ENCODE measurements around the gene TBX2. TPM values are rescaled to one million over a fixed set of nuclear protein-coding genes. Genes with fewer than 3 reads are reported as not detected.

Gene TBX2
- polyA plus RNA-seq, 1 experiment = 7.8 TPM

DNA sequence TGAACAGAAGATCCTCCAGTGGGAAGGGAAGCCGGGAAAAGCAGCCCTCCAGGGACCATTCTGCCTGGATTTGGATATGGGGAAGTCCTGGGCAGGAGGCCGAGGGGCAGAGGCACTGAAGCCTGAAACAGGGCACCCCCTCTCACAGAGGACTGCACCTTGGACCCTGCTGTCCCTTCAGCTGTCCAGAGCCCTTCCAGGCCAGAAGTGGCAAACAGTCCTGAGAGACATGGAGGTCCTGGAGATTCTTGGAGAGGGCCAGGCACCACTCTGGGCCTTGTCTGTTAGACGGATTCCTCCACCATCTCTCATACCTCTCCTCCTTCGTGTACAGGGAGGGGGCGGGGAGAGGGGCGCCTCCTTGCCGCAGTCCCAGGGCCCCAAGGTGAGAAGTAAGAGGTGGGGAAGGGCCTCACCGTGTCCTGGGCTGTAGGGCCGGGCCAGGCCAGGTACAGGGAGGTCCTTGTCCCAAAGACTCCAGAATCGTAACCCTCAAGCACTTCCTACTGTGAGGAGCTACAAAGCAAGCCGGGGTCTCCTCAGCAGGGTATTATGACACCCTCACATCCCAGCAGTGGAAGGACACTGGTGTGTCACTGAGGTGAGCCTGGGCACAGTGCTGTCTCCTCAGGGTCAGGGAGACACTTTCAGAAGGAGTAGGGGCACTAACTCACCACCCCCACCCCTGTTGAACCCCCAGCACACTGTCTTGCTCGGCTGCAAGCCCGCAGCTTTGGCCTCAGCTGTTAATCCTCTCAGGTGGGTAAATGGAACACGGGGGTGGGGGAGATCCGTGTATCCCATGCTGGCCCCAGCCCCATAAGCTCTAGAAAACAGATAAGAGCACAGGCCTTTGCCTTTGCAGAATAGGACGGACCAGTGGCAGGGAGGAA lies 16.6 kb upstream of the TBX2 start:
- no peak overlapping the region for H3K4me3 ChIP-seq (ENCODE audit: low read depth, low read length)
- ChIA-PET CTCF (interaction anchor here (0.9 kb wide), 1 partner anchor 16 kb away, joined by 3 read pairs; the partner anchor contains the start of gene TBX2), POLR2A (no interaction called here)
- H3K27me3 ChIP-seq (ENCODE audit: control insufficient read depth, insufficient read depth, low read length) = no peaks in the 10 kb centered on the region
- TF ChIP-seq, protein P1, sequence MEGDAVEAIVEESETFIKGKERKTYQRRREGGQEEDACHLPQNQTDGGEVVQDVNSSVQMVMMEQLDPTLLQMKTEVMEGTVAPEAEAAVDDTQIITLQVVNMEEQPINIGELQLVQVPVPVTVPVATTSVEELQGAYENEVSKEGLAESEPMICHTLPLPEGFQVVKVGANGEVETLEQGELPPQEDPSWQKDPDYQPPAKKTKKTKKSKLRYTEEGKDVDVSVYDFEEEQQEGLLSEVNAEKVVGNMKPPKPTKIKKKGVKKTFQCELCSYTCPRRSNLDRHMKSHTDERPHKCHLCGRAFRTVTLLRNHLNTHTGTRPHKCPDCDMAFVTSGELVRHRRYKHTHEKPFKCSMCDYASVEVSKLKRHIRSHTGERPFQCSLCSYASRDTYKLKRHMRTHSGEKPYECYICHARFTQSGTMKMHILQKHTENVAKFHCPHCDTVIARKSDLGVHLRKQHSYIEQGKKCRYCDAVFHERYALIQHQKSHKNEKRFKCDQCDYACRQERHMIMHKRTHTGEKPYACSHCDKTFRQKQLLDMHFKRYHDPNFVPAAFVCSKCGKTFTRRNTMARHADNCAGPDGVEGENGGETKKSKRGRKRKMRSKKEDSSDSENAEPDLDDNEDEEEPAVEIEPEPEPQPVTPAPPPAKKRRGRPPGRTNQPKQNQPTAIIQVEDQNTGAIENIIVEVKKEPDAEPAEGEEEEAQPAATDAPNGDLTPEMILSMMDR (IDR thresholded peaks at IDR 0.05; ENCODE audit: insufficient read depth, low read depth, low read length) = no peak
- no peak for DNase-seq (ENCODE audit: low read depth)
- H3K36me3 ChIP-seq (ENCODE audit: control insufficient read depth, insufficient read depth, low read length) = no peaks in the 10 kb centered on the region

DNA sequence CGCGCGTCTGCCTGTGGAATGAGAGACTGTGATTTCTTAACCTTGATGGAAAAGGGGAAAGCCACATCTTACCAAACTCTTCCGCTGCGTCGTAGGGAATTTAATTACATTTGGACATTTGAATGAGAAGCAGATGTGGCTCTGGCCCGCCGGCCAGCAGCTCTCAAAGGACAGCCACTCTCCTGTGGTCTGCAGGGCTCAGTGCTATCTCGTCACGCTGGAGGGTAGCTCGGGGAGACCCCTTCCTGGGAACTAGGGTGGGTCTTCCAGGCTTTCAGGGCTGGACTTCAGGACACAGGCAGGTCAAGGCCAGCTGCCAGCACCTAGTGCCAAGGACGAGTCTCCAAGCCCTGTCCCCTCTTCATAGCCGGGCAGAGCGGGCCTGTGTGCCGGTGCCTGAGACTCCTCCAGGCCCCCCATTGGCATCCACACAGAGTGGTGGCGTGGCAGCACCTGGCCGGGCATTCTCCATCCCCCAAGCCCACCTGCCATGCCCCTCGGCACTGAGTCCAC lies 15.9 kb upstream of the TBX2 start:
- DNase-seq (ENCODE audit: low read depth) = no peak
- TF ChIP-seq, protein P1 (IDR thresholded peaks at IDR 0.05; ENCODE audit: insufficient read depth, low read depth, low read length) = no peak
- no peaks in the 10 kb centered on the region for H3K27me3 ChIP-seq (ENCODE audit: control insufficient read depth, insufficient read depth, low read length)
- no peak overlapping the region for H3K4me3 ChIP-seq (ENCODE audit: low read depth, low read length)
- ChIA-PET CTCF (interaction anchor here (0.9 kb wide), 1 partner anchor 15 kb away, joined by 3 read pairs; the partner anchor contains the start of gene TBX2), POLR2A (no interaction called here)
- H3K36me3 ChIP-seq (ENCODE audit: control insufficient read depth, insufficient read depth, low read length) = no peaks in the 10 kb centered on the region

DNA sequence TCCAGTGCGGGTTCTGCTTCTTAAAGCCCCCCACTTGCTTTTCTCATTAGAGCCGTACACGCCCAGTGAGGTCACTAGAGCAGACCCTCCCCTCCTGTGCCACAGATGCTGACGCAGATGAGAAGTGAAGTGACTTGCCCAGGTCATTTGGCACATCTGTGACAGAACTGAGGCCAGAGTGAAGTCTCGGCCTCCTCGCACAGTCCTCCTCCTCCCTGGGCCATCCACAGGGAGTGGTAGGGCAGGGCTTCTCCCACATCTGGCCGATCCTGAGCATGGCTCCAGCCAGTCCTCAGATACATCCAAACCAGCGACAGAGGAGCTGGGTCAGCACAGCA lies 15.3 kb upstream of the TBX2 start:
- DNase-seq (ENCODE audit: low read depth) = no peak
- TF ChIP-seq, protein P1 (IDR thresholded peaks at IDR 0.05; ENCODE audit: insufficient read depth, low read depth, low read length) = no peak
- POLR2A ChIA-PET = no interaction called here
- no peaks in the 10 kb centered on the region for H3K36me3 ChIP-seq (ENCODE audit: control insufficient read depth, insufficient read depth, low read length)
- CTCF ChIA-PET = interaction anchor here (1.8 kb wide), 1 partner anchor 9 kb away, joined by 6 read pairs; no protein-coding TSS in a partner anchor
- no peak overlapping the region for H3K4me3 ChIP-seq (ENCODE audit: low read depth, low read length)
- no peaks in the 10 kb centered on the region for H3K27me3 ChIP-seq (ENCODE audit: control insufficient read depth, insufficient read depth, low read length)

DNA sequence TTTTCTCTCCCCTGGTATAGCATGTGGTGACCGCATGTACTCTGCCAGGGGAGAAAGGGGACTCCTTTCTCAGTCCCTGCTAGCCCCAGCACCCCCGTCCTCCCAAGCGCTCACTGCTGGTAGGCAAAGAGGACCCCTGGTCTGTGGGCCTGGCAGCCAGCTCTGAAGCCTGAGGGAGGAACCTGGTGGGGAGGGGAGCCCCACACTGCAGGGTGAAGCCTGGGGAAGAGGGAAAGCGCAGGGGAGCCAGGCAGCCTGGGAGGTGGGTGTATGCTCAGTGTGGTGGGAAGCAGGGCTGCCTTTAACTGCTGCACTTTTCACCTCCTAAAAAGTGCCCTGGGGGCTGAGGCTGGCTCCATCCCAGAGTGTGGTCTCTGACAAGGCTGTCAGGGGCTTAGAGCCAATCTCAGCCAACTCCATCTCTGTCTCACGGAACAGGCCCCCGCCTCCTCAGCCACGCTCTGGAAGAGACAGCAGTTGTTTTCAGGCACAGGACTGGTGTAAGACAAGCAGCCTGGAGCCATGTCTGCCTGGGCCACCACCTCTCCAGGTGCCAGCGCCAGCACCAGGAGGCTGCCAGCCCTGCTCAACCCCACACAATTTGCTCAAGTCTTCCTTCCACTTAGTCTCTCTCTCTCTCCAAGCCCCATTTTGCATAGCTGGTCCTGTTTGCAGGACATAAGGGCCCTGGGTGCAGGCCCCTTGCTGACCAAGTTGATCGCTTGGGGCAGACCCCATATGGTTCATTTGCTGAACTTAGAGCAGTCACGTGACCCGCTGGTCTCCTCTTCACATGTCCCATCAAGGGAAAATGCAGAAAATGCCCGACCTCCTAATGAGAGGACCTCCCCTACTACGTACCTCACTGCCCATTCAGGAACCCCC lies 14.7 kb upstream of the TBX2 start:
- TF ChIP-seq, protein P1 (IDR thresholded peaks at IDR 0.05; ENCODE audit: insufficient read depth, low read depth, low read length) = no peak
- POLR2A ChIA-PET = no interaction called here

More for the DNA sequence above, 14.7 kb upstream of the TBX2 start:
- Histone ChIP-seq H3K36me3 (ENCODE audit: control insufficient read depth, insufficient read depth, low read length) (no peaks in the 10 kb centered on the region), H3K4me3 (ENCODE audit: low read depth, low read length) (no peak overlapping the region), H3K27me3 (ENCODE audit: control insufficient read depth, insufficient read depth, low read length) (no peaks in the 10 kb centered on the region)
- DNase-seq (ENCODE audit: low read depth) = no peak
- CTCF ChIA-PET = interaction anchor here (1.2 to 1.8 kb wide), 2 partner anchors 9 to 94 kb away, joined by 3 to 6 read pairs; no protein-coding TSS in a partner anchor
